ENCODE measurements around the gene ESPNL. TPM values are rescaled to one million over a fixed set of nuclear protein-coding genes. Genes with fewer than 3 reads are reported as not detected.

ESPNL gene
- total and polyA plus RNA-seq, 9 of the 15 experiments (the other 6 are each of a cell fraction or from before 2014, with no cell fraction given): 0.03 to 0.09 (median 0.05) TPM; not detected in 3

DNA sequence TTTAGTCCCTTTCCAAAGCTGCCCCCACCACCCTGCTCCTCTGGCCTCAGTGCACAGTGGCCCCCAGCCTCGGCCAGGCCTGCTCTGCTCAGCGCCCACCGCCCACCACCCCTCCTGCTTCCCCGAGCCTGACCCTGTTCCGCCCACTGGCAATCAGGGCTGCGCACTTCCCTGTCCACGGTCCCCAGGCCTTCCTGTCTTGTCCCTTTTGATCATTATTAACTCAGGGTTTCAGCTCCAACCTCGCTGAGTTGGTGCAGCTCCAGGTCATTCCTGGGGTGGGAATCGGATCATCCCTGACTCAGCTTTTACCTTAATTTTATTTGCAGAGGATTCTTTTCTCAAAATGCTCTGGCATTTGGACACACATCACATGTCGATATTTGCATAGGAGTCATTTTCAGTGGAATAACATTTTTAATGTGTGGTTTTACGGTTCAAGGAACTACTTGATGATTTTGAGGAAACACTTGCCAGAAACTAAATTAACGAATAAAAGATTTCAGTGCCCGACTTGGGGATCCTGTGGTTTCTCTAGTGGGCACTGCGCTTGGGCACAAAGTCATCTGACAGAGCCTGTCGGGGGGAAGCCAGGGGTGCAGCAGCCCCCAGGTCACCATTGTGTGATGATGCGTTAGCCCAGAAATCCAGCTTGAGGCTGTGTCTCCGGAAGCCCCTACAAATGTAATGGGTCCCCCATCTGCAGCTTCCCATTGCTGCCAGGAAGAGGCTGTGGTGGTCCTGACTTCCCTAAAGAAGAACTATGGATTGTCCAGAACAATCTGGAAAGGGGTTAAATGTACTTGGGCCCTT lies 1.0 kb upstream of the ESPNL start:
- H3K27me3 ChIP-seq (ENCODE audit: control insufficient read depth in 2 of 2, insufficient read depth in 2 of 2, low read length in 2 of 2): no peaks in the 10 kb centered on the region
- peak overlapping the region; percentile 46 for H3K4me2 ChIP-seq (ENCODE audit: insufficient read depth, low read length)
- 55% methylated on average over 16 of the region's 17 CpGs for WGBS (ENCODE audit: insufficient coverage, low coverage, missing lambda C conversion rate)
- H3K79me2 ChIP-seq (ENCODE audit: control insufficient read depth, insufficient read depth, low read length): no peaks in the 10 kb centered on the region
- ChIA-PET CTCF (ENCODE audit: low intra/inter-chr PET ratio) (no interaction called here), POLR2A (interaction anchor here (0.8 to 1.9 kb wide), 6 partner anchors 10 to 104 kb away, joined by 3 to 8 read pairs (median 4); partner anchors contain the start of gene SCLY)
- peak overlapping the region; percentile 36; the same call in 1 of the 3 replicates for H3K27ac ChIP-seq (ENCODE audit: extremely low read depth, low read depth, low read length)
- no peak overlapping the region for H3K4me3 ChIP-seq
- peak in 1 of 4 experiments; percentile 33 for DNase-seq (ENCODE audit: extremely low read depth in 1 of 4, low spot score in 3 of 4)
- H3K4me1 ChIP-seq (replicated peaks in 1 of 2; ENCODE audit: control insufficient read depth in 2 of 2, insufficient read depth in 2 of 2, low read length in 2 of 2): peaks cover 6 to 44% of the 10 kb centered on the region in 2 experiments; a peak in 3 of 5 replicates
- no peak for TF ChIP-seq HMG20A (CRISPR knock-in tag; conservative IDR thresholded peaks at IDR 0.05)
- 0 out of 2 replicates have a peak, but pooled peaks have one; percentile 30 for TF ChIP-seq POLR2G (IDR thresholded peaks at IDR 0.05; ENCODE audit: low read depth, low read length)
- no TSS peak for BruUV-seq (replicated peaks)
- no peaks in the 10 kb centered on the region for H4K20me1 ChIP-seq (replicated peaks; ENCODE audit: control insufficient read depth, insufficient read depth, low read length)
- no peaks in the 10 kb centered on the region for H3K9me3 ChIP-seq (replicated peaks; ENCODE audit: control insufficient read depth, insufficient read depth, low read depth, low read length)
- H3K9me1 ChIP-seq (ENCODE audit: control insufficient read depth, insufficient read depth, low read length): peaks cover 3% of the 10 kb centered on the region
- peak overlapping the region; percentile 68; the same call in 1 of the 2 replicates for H2AFZ ChIP-seq (ENCODE audit: low read depth, low read length)
- in situ Hi-C loops (cut with MboI) (no loop called here), intact Hi-C loops (cut with micrococcal nuclease) (no loop called here)
- 0 out of 4 replicates have a peak overlapping the region, but pooled peaks of 1 of the 2 experiments have one; percentile 20 for H3K9ac ChIP-seq (ENCODE audit: insufficient read depth in 1 of 2, low read depth in 2 of 2, low read length in 2 of 2)
- FAIRE-seq: no peak
- ATAC-seq: peak; percentile 17; the same call in 2 of the 3 replicates
- peaks cover 8% of the 10 kb centered on the region; the same call in 1 of the 3 replicates for H3K36me3 ChIP-seq (ENCODE audit: control insufficient read depth, insufficient read depth, low read length)

DNA sequence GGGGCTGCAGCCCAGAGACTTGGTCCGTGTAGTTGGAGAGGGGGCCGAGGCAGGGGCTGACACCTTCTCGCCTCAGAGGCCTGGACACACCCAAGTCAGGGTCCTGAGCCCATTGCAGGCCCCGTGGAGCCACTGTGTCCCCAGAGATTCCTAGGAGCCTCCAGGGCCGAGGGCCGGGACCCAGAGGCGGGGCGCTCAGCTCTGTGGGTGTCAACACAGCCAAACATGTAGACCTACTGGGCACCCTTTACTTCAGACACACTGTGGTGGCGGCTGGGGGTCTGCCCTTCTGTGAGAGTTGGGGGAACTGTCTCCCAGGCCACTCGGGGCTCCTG lies 459 bp upstream of the ESPNL start:
- H3K36me3 ChIP-seq (ENCODE audit: control insufficient read depth, insufficient read depth, low read length): peaks cover 4% of the 10 kb centered on the region; the same call in 1 of the 3 replicates
- in situ Hi-C loops (cut with MboI): loop anchor here (10.0 kb wide), 1 partner anchor 245 kb away; the partner anchor contains the start of gene RAMP1
- no peak overlapping the region for H2AFZ ChIP-seq (ENCODE audit: low read depth, low read length)
- ChIA-PET CTCF (ENCODE audit: low intra/inter-chr PET ratio) (no interaction called here), POLR2A (interaction anchor here (1.9 kb wide), 1 partner anchor 9 kb away, joined by 8 read pairs; no protein-coding TSS in a partner anchor)
- no peak for TF ChIP-seq NCOA6 (IDR thresholded peaks at IDR 0.05)
- peak; percentile 31; the same call in 1 of the 2 replicates for TF ChIP-seq ZKSCAN1 (IDR thresholded peaks at IDR 0.05; ENCODE audit: low read depth, low read length)
- peaks cover 3% of the 10 kb centered on the region for H3K9me1 ChIP-seq (ENCODE audit: control insufficient read depth, insufficient read depth, low read length)
- H3K79me2 ChIP-seq (ENCODE audit: control insufficient read depth, insufficient read depth, low read length): no peaks in the 10 kb centered on the region
- no peaks in the 10 kb centered on the region for H3K27me3 ChIP-seq (ENCODE audit: control insufficient read depth in 2 of 2, insufficient read depth in 2 of 2, low read length in 2 of 2)
- DNase-seq (ENCODE audit: extremely low read depth in 1 of 4, low spot score in 3 of 4): no peak
- H3K4me1 ChIP-seq (replicated peaks in 1 of 2; ENCODE audit: control insufficient read depth in 2 of 2, insufficient read depth in 2 of 2, low read length in 2 of 2): peaks cover 6 to 44% of the 10 kb centered on the region in 2 experiments; a peak in 3 of 5 replicates
- ATAC-seq: no peak
- no peak overlapping the region for H3K4me3 ChIP-seq
- no peaks in the 10 kb centered on the region for H3K9me3 ChIP-seq (replicated peaks; ENCODE audit: control insufficient read depth, insufficient read depth, low read depth, low read length)
- no peak for FAIRE-seq
- no peak overlapping the region for H3K9ac ChIP-seq (ENCODE audit: insufficient read depth in 1 of 2, low read depth in 2 of 2, low read length in 2 of 2)
- H4K20me1 ChIP-seq (replicated peaks; ENCODE audit: control insufficient read depth, insufficient read depth, low read length): no peaks in the 10 kb centered on the region
- WGBS (ENCODE audit: insufficient coverage, low coverage, missing lambda C conversion rate): 50% methylated on average over 2 of the region's 10 CpGs
- no peak overlapping the region for H3K27ac ChIP-seq (ENCODE audit: extremely low read depth, low read depth, low read length)
- no TSS peak for BruUV-seq (replicated peaks)
- H3K4me2 ChIP-seq (ENCODE audit: insufficient read depth, low read length): no peak overlapping the region
- intact Hi-C loops (cut with micrococcal nuclease): no loop called here
